DMS153 treated with DMSO at 0.1 percent for 48 hours (cell line): ENCODE results near the gene EZH2.

Experiments
- DNase-seq: peaks from one replicate; lab custom pipeline; 2025; ENCODE audit not compliant: unreplicated experiment; lab: John Stamatoyannopoulos, UW

The EZH2 gene

DNA sequence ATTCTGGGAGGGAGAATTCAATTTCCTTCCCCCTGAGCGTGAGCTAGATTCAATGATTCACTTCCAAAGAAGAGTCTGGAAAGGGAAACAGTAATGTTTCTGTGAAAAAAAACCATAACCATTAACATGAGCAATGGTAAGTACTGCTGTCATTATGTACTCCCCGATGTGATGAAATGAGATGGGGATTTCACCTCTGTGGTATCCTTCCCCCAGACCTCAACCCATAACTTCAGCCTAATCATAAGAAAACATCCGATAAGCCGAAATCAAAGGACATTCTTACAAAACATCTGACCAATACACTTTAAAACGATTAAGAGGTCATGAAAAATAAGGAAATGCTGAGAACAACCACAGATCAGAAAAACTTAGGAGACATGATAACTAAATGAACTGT is 27.2 kb downstream of the EZH2 start:
- no peak for DNase-seq

DNA sequence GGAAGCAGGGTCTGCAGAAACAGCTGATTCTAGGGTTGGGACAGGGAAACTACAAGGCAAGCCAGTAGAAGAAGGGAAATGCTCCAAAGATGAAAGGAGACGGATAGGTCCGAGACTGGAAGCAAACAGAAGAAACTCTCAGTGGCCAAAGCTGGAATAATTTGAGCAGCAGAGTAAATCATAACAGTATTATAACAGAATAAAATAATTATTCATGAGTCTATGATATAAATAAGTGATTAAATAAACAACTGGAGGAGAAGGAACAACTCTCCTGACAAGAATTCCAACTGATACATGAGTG is 27.6 kb downstream of the EZH2 start:
- no peak for DNase-seq

DNA sequence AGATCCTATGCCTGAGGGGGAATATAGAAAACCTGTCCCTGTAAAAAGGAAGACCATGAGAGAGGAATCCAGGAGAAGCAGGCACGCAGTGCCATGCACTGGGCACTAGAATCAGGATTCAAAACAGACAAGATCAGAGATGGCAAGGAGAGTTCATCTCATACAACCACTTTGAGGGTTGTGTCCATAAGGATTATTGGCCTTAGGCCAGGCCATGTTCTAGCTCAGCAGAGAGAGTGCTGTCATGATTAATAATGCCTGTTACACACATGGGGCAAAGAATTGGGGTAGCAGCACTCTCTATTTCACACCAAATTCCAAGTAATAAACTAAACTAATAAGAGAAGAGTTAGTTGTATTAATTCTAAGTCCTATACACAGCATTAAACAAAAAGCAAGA is 29.1 kb downstream of the EZH2 start:
- no peak for DNase-seq

DNA sequence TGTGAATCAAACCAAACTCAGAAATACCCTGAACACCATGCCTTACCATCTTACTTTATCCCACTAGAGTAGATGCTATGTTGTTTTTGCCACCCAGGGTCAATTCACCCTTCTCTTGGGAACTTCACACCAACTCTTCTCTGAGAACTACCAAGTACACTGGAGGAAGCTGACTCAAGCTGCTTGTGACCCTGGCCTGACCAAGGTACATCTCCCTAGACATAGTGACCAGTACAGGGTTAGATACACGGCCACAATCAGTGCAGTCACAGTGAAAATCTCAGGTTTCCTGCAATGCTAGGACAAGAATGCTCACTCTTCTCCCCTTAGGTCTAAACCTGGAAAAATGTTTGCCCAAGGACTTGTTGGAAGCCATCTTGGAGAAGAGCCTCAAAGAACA is 31.8 kb downstream of the EZH2 start:
- DNase-seq, result no peak

DNA sequence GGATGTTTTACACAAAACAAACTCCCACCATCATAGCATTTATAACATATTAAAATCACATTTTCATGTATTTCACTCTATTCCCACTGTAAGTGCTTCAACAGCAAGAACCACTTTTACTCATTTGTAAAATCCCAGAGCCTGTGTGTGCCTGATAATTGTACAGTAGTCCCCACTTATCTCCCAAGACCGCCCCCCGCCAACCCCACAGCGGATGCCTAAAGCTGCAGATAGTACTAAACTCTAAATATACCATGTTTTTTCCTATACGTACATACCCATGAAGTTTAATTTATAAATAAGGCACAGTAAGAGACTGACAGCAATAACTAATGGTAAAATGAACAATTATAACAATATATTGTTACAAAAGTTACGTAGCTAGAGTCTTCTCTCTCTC is 33.5 kb downstream of the EZH2 start:
- DNase-seq, result no peak

DNA sequence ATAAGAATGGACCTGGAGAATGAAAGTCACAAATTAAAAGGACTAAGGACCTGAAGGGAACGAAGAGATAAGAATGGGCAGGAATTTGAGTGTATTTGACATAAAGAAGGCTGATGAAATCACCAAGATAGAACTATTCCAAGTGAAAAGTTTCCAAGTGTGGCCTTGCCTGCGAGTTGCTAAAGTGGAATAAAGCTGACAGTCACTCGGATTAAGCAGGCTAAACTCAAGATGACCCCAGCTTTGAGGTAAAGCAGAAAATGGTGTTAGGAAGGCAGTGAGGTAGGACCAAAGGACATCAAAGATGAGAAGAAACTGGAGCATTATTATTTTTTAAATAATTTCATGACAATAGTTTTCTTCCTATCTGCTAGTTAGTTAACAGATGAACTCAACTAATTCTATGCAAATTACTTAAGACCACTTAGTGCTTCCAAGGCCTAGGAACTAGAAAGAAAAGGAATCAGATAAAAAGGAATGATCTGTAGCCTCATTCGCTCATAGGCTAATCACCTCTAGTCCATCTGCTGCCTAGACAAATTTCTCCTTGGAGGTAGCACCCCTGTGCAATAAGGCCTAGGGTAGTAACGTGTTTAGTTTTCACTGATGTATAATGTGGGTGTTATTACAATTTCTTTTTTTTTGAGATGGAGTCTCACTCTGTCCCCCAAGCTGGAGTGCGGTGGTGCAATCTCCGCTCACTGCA is 34.5 kb downstream of the EZH2 start:
- DNase-seq, result no peak

DNA sequence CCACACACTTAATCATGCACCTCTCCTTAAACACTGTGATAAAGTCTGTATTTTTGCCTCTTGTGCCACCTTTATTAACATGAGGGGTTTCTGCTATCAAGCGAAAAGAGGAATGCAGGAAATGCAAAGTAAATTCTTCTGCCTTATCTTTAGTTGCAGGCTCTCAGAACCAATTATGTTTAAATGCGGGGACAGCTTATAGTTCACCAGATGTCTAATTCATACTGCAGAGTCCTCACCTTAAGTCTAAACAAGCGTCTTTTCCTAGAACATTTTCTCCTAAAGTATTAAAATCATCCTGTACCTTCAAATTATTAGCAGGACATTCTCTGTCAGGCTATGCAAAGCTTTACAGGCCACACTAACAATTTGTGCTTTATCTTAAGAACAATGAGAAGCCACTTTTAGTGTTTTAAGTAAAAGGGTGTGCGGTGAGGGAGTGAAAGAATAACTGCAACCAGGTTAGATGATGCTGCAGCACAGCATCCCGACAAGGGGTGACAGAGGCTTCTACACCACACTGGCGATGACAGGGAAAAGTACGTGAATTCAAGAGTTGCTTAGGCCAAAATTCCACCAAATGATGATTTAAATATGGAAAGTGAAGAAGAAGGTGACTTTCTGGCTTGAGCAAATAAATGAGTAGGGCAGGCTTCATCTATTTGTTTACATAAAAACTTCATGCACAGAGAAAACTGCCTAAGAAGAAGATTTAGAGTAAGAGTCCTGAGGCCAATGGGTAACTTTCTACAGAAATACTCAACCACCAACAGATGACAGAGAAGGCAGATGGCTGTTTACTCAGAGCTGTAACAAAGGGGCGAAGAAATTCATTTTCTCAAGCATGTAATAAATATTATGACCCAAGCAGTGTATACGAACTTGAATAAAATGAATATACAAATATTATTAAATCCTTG is 36.0 kb downstream of the EZH2 start:
- DNase-seq, result no peak

DNA sequence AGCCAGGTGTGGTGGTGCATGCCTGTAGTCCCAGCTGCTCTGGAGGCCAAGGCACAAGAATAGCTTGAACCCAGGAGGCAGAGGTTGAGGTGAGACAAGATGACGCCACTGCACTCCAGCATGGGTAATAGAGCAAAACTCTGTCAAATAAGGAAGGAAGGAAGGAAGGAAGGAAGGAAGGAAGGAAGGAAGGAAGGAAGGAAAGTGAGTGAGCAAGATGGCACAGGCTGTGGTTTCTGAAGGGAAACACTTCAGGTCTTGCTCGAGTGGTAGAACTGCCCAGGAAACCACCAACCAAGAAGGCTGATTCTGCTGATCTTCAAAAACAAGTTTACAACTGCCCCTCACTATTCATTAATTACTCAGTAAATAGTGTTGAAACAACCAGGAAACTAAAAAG is 45.2 kb downstream of the EZH2 start:
- DNase-seq, result no peak

DNA sequence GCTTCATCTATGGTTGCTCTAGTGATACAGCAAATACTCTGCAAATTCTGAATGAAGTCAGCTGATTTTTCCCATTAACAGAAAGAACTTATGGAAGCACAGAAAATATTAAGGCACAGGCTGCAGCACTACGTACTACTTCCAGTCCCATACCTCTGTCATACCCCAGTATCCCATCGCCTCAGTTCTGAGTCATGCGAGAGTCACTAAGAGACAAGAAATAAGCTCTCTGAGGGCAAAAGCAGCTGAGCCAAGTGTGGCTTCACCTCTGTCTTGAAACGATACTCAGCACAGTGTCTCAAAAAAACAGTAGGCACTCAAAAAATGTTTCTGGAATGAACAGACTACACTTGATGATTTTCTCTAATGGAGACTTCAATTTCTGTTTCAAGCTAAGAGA is 48.2 kb downstream of the EZH2 start:
- DNase-seq, result no peak

DNA sequence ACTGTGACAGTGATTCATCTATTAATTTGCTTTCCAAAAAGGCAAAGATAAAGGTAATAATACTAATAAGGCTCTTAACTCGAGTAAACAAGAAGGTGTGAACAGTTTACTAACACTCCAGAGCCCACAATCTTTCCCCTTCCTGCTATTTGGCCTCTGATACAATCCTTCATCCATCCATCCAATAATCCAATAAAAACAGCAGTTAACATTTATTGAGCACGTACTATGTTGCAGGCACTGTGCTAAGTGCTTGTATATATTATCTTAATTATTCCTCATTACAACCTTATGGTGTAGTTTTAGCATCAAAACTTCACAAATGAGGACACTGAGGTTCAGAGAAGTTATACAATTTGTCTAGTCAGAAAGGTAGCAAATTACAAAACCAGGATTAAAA is 49.5 kb downstream of the EZH2 start:
- DNase-seq, result no peak

DNA sequence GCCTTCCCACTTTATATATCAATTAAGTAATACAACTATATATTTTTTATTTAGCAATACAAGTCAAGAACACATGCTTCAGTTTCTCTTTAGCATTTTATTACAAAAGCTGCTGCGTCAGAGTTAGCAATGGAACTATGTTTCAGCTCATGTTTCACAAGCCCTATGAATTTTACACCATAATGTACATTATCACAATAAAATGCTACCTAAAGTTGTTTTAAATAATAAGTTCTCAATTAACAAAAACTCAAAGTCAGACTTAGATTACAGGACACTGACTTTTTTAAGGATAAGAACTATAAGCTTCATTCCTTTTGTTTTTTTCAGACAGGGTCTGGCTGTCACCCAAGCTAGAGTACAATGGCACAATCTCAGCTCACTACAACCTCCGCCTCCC is 52.3 kb downstream of the EZH2 start:
- no peak for DNase-seq

DNA sequence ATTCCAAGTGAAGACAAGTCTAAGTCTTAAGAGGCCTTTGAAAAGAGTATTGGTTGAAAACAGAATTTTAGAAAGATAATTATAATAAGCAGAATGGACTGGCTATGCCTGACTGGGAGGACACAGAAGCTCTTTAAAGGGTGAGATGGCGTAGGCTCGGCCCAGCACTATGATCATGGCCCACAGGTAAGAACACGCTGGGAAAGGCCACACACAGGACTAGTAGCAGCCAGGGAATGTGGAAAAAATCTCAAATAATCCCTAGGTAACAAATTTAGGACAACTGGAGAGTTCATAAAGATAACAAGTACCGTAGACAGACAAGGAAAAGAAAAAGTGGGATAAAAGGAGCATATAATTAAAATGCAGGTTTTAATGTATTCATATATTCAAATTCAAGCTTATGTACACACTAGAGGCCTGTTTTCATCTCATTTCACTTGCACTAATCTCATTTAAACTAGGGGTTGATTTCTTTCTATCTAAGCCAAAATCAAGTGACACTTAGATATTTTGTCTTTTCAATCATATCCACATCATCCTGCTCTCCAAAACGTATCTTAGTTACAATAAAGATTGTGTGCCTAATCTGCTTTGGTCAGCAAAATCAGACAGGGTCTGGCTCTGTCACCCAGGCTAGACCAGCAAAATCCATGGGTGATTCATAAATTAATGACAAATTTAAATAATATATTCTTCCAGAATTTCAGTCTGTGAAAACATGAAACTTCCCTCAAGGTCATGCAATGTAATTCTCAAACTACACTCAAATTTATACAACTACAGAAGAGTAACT is 53.0 kb downstream of the EZH2 start:
- no peak for DNase-seq

DNA sequence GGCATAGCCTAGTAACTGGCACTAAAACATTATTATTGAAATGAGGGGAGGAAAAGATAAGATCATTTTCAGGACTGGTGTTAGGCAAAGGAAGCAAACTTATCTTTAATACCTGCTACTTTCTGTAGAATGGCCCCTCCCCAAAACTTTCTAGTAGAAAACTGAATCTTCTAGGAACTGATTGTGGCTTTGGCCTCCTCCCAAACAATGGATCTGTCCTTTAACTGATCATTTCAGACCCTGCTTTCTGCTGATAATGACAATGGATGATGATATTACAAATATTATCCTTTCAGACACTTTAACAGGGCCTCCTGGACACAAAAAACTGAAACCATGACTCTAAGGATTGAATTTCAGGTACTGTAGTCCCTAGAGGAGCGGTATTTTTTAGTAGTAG is 55.1 kb downstream of the EZH2 start:
- no peak for DNase-seq

DNA sequence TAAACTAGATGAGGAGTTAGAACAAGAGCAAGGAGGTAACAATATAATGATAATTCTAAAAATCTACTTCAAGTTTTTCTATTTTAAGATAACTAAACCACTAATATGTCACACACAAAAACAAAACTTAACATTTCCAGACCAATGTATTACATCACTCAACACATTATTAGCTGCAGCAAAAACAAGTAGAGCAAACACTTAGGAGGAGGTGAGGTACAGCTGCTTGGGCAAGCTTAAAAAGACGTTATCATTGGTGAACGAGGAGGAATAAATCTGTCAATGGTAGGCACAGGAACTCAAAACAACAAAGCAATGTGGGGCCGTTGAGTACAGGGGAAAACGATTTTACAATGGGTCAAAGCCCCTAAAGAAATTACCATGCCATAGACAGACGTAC is 58.8 kb downstream of the EZH2 start:
- DNase-seq, result no peak

DNA sequence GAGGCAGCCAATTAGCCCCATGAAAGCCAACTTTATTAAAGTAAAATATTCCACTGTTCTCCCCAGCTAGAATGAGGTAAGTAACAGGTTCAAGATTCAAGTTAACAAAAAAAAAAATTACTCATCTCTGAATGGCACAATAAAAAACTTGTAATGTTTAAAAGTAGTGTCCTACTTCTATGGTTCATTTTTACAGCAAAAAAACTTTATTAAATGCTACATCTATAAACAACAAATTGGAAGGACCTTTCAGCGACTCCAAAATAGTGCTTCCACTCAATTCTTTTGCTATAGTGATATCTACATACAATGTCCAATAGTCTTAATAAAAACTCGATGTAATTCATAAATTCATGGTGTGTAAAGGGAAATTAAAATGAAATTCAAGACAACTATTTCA is 59.2 kb downstream of the EZH2 start:
- DNase-seq, result no peak

DNA sequence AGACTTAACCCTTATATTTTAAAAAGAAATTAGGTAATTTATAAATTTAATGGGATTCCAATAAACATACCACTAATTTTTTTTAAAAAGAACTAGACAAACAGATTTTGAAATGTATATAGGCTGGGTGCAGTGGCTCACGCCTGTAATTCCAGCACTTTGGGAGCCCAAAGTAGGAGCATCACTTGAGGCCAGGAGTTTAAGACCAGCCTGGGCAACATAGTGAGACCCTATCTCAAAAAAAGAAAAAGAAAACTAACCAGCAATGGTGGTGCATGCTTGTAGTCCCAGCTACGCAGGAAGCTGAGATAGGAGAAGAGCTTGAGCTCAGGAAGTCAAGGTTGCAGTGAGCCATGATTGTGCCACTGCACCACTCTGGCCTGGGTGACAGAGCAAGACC is 62.7 kb downstream of the EZH2 start:
- no peak for DNase-seq

DNA sequence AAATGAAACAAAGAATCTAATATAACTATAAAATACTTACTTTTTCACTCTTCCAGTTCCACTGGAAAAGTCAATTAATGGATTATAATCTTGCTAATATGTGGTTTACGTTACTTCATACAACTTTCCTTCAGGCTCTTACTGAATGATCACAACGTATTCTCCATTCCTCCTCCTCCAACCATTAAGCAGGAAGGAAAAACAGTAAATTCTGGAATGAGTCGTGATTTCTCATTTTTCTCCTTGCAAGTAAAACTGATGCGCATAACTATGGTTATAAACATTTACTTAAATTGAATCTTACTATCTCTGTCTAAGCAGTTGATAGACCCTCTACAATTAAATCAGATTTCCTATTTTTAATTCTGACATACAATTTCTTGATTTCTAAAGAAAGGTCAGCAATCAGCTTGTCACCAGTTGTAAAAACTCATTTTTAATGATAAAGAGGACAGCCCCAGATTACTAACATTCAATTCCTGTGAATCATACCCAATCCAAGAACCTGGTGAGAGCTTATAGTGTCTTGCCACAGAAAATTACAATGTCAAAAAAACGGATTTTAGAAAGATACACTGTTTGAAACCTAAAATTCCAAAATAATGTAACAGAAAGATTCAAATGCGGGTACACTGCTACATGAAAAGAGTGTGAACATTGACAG is 64.3 kb downstream of the EZH2 start:
- DNase-seq, result no peak

DNA sequence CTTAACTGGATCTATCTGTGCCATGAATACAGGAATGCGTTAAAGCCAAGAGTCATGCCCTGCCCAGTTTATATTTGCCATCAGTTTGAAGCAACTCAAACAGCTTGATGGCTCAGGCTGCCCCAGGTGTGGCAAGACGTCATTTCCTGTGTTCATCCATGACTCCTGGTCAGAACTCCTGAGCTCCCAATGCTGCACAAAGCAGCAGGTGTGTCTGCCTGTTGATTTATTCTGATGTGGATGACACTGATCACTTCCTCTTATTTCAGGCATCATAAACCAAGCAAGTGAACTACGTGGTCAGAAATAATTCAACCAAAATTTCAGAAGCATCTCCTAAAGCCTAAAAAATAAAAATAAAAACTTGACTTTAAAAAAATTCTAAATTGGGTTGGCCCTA is 68.5 kb downstream of the EZH2 start:
- no peak for DNase-seq

DNA sequence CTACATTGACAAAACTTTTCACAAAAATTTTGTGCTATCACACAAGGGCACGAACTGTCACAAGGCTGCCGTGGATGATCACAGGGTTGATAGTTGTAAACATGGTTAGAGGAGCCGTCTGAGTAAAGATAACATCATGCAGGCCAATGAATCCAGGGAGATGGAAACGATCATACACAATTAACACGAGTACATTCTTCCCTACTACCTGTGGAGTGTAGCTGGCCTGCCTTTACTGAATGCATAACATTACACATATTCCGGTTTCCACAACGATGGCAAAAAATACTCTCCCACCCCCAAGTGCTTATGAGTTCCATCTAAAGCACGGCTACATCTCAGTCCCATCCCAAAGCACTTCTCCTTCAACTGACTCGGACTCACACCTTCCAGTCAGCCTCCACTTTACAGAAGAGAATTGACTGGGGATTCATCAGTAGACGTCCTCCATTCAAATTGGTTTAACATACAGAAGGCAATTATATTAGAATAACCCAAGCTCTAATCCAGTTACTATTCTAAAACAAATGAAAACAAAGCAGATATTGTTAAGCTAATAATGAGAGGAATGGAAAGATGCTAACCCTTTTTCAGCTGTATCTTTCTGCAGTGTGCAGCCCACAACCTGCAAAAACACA is 69.0 kb downstream of the EZH2 start:
- DNase-seq, result no peak

DNA sequence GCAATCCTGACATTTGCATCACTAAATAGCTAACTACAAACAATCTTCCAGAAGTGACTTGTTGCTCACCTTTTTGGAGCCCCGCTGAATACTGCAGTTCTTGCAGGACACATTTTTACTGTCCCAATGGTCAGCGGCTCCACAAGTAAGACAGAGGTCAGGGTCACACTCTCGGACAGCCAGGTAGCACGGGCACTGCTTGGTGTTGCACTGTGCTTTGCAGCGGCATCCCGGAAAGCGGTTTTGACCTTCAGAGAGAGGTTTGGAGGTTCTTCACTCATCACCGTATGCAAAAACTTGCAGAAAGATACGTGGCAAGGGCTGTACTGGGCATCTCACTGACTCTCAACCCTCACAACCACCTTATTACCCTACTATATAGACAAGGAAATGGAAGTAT is 70.2 kb downstream of the EZH2 start:
- DNase-seq, result no peak

DNA sequence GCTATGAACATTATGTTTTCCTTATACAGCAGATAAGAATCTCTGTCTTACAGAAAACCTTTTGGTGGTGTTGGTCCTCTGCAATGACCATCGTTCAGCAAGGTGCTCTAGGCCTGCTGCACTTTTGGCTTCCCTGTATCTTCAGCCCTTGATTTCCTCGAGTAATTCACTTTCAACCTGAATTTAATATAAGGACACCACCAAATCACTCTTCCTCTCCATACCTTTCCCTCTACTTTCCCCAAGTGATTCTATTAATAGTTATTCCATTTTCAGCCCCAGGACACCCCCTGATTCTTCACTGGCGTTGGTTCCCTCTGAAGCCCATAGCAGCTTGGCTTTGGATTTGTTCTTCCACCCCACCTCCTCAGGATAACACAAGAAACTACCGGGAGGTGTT is 72.2 kb downstream of the EZH2 start:
- no peak for DNase-seq
